Spleen (tissue), 11 donors: Measurements from ENCODE around the gene MLH3. TPM values are rescaled to one million over a fixed set of nuclear protein-coding genes. Genes with fewer than 3 reads are reported as not detected.

Experiments used
- DNase-seq: peaks from one replicate; pipeline ENCODE4 v3.0.0-alpha.2; 2020
- H3K27ac ChIP-seq, 8 donors: fragments of 200-600 bp; sonication (generic) in 7 of 8; 1 replicate in 4 of 8; 2 replicates in 4 of 8; pipeline versions ENCODE4 v1.5.0 to v1.8.0; 2016 to 2021; ENCODE audit warnings: inconsistent platforms in 4 of 8, mild to moderate bottlenecking in 4 of 8, moderate library complexity in 1 of 8
- H3K27me3 ChIP-seq, 7 donors: fragments of 200-600 bp; sonication (generic) in 6 of 7; replicated peaks in 1 of 7; 1 replicate in 4 of 7; 2 replicates in 3 of 7; pipeline versions ENCODE4 v1.5.0 to v1.8.0; 2016 to 2021; ENCODE audit warnings: inconsistent platforms in 3 of 7, mild to moderate bottlenecking in 1 of 7
- H3K36me3 ChIP-seq, 6 donors: fragments of 200-600 bp; sonication (generic) in 5 of 6; 1 replicate in 4 of 6; 2 replicates in 2 of 6; pipeline versions ENCODE4 v1.5.0 to v1.8.0; 2016 to 2021; ENCODE audit warnings: inconsistent platforms in 2 of 6
- H3K4me1 ChIP-seq, 6 donors: fragments of 200-600 bp; sonication (generic) in 5 of 6; 1 replicate in 3 of 6; 2 replicates in 3 of 6; pipeline versions ENCODE4 v1.5.0 to v1.8.0; 2016 to 2021; ENCODE audit warnings: inconsistent platforms in 3 of 6
- H3K4me3 ChIP-seq, 8 donors: fragments of 200-600 bp; sonication (generic) in 7 of 8; 1 replicate in 4 of 8; 2 replicates in 4 of 8; pipeline versions ENCODE4 v1.5.0 to v1.8.0; 2016 to 2021; ENCODE audit warnings: inconsistent platforms in 4 of 8, mild to moderate bottlenecking in 4 of 8, moderate library complexity in 2 of 8
- H3K9me3 ChIP-seq, 8 donors: fragments of 200-600 bp; sonication (generic) in 7 of 8; 1 replicate in 4 of 8; 2 replicates in 4 of 8; pipeline versions ENCODE4 v1.5.0 to v1.8.0; 2016 to 2021; ENCODE audit warnings: inconsistent platforms in 4 of 8
- POLR2A ChIP-seq, 3 donors: fragments of 450-650 bp; IDR thresholded peaks; one replicate each; pipeline ENCODE4 v1.5.1; 2017; ENCODE audit warnings: antibody characterized with exemption in 3 of 3, mild to moderate bottlenecking in 1 of 3
- POLR2AphosphoS5 ChIP-seq, 3 donors: sonication (generic); formaldehyde crosslinking; IDR thresholded peaks; one replicate each; pipeline ENCODE4 v1.5.1; 2017; ENCODE audit warnings: antibody characterized with exemption in 3 of 3
- WGBS, 5 donors: extraction: QIAGEN DNeasy Blood & Tissue Kit in 3 of 5; methylation state at CpG; one replicate each; pipeline versions ENCODE4 v1.1.5 to v1.1.7; 2013 to 2018; 5-methylcytosine and 5-hydroxymethylcytosine counted together
- intact Hi-C: fragments of 100-400 bp; cut with DNase I; formaldehyde crosslinking; loops from one replicate; pipeline ENCODE4 v1.15.0; 2023; ENCODE audit warnings: low total_unique reads
- polyA plus RNA-seq, 3 donors: library from polyadenylated mRNA; stranded (reverse); fragments of 200-250 nt; gene quantifications; one replicate each; pipeline ENCODE4 v1.2.1, GENCODE V29; 2013
- total RNA-seq, 7 donors: library from RNA; depleted of rRNA in 3 of 7; stranded (reverse); fragments of >200 nt in 3 of 7; fragmentation: NEBNext Ultra II Directional in 4 of 7; extraction: Animal tissue kit (Norgen Biotek cat#: 25700) in 4 of 7; gene quantifications; one replicate each; pipeline versions ENCODE4 v1.1.0 to v1.2.1, GENCODE V29; 2016 to 2021
- TF ChIP-seq, protein P1 (sequence below), 11 experiments: fragments of 200-600 bp in 7 of 11; fragments of 450-650 bp in 4 of 11; sonication (generic) in 4 of 11; IDR thresholded peaks in 8 of 11; conservative IDR thresholded peaks in 3 of 11; 1 replicate in 7 of 11; 2 replicates in 4 of 11; pipeline versions ENCODE4 v1.4.0 to v1.8.0; 2016 to 2021; ENCODE audit warnings: antibody characterized with exemption in 11 of 11, inconsistent platforms in 4 of 11, mild to moderate bottlenecking in 1 of 11
- donor health status: healthy with polysubstance abuse.
- donor health status: DM: no; HTN: no; CAD: no; lungs with moderate emphysema.
- donor health status: DM: no; HTN: no; CAD: no.
- donor health status: Bipolar disorder and iron deficiency.
- donor health status: healthy.
- donor health status: DM: no; HTN: no; CAD: no.
- donor health status: DM: yes; HTN: yes; CAD: no.

MLH3 gene
- total and polyA plus RNA-seq, 10 donors: 14.8 to 37.7 (median 28.6) TPM

DNA sequence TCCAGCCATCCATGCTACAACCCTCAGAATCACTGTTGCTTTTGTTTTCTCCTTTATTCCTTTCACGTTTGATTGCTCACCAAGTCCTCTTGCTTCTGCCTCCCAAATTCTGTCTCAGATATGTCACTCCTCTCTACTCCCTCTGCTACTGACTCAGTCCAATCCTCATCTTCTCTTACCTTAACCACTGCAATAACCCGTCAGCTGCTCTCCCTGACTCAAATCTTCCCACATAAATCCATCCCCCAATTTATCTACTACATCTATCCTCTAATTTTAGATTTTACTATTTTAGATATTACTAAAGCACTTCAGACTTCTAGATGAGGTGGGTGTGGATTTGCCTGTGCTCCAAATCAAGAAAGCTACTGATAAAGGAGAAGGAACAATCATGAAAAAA is 25.4 kb downstream of the MLH3 start:
- Histone ChIP-seq H3K27ac (peak overlapping the region in 1 of 8 donors; percentile 29), H3K4me1 (peaks cover 0 to 14% (median 0%) of the 10 kb centered on the region in 6 donors), H3K4me3 (no peak overlapping the region), H3K9me3 (no peaks in the 10 kb centered on the region), H3K36me3 (peaks cover 0 to 89% (median 34%) of the 10 kb centered on the region in 6 donors), H3K27me3 (no peaks in the 10 kb centered on the region)
- WGBS, 5 donors: 88 to 99% (median 94%) methylated on average over 2 of the region's 2 CpGs
- TF ChIP-seq, protein P1, sequence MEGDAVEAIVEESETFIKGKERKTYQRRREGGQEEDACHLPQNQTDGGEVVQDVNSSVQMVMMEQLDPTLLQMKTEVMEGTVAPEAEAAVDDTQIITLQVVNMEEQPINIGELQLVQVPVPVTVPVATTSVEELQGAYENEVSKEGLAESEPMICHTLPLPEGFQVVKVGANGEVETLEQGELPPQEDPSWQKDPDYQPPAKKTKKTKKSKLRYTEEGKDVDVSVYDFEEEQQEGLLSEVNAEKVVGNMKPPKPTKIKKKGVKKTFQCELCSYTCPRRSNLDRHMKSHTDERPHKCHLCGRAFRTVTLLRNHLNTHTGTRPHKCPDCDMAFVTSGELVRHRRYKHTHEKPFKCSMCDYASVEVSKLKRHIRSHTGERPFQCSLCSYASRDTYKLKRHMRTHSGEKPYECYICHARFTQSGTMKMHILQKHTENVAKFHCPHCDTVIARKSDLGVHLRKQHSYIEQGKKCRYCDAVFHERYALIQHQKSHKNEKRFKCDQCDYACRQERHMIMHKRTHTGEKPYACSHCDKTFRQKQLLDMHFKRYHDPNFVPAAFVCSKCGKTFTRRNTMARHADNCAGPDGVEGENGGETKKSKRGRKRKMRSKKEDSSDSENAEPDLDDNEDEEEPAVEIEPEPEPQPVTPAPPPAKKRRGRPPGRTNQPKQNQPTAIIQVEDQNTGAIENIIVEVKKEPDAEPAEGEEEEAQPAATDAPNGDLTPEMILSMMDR (IDR thresholded peaks at IDR 0.05 in 8 of 11, conservative IDR thresholded peaks at IDR 0.05 in 3 of 11): no peak
- TF ChIP-seq POLR2AphosphoS5 (IDR thresholded peaks at IDR 0.05): no peak
- no peak for TF ChIP-seq POLR2A (IDR thresholded peaks at IDR 0.05)
- intact Hi-C loops: no loop called here
- no peak for DNase-seq

DNA sequence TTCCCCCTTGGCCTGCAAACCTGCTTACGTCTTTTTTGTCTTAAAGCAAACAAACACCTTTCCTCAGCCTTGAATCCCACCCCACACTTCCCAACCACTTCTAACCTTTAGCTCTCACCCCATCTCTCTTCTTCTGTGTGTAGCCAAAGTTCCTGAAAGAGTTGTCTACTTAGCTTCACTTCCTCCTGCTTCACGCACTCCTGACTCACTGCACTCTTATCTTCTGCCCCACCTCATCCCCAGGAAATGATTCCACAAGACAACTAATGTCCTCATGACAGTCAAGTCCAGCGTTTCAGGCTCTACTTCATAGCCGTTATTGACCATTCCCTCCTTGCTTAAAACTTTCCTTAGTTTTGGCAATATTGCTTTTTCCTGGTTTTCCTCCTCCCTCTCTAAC is 26.2 kb downstream of the MLH3 start:
- Histone ChIP-seq H3K27ac (peak overlapping the region in 3 of 8 donors; percentile 28 to 40 (median 29)), H3K9me3 (no peaks in the 10 kb centered on the region), H3K4me1 (peaks cover 0 to 14% (median 0%) of the 10 kb centered on the region in 6 donors), H3K27me3 (no peaks in the 10 kb centered on the region), H3K4me3 (no peak overlapping the region), H3K36me3 (peaks cover 0 to 89% (median 34%) of the 10 kb centered on the region in 6 donors)
- WGBS, 5 donors: 37 to 64% (median 43%) methylated on average over 4 of the region's 4 CpGs
- no peak for DNase-seq
- TF ChIP-seq POLR2A (IDR thresholded peaks at IDR 0.05) (no peak), POLR2AphosphoS5 (IDR thresholded peaks at IDR 0.05) (peak in 1 of 3 donors; percentile 33)
- TF ChIP-seq, protein P1 (IDR thresholded peaks at IDR 0.05 in 8 of 11, conservative IDR thresholded peaks at IDR 0.05 in 3 of 11): no peak
- intact Hi-C loops: no loop called here

DNA sequence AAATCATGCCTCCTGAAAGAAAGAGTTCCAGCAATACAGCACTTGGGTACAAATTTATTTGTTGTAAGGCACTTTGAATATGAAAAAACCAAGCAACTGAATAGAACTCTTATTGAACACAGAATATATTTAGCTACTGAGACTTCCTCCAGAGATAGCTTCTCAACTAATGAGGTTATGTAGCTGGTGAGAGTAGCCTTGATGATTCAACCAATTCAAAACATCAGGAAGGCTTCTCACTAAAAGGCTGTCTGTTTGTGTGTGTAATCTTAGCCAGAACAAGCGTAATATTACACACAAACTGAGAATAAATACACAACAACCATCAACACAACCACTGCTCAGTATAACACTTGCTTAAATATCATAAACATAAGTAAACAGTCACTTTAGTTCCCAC is 28.2 kb downstream of the MLH3 start:
- no peak for TF ChIP-seq POLR2A (IDR thresholded peaks at IDR 0.05)
- TF ChIP-seq, protein P1 (IDR thresholded peaks at IDR 0.05 in 8 of 11, conservative IDR thresholded peaks at IDR 0.05 in 3 of 11): no peak

DNA sequence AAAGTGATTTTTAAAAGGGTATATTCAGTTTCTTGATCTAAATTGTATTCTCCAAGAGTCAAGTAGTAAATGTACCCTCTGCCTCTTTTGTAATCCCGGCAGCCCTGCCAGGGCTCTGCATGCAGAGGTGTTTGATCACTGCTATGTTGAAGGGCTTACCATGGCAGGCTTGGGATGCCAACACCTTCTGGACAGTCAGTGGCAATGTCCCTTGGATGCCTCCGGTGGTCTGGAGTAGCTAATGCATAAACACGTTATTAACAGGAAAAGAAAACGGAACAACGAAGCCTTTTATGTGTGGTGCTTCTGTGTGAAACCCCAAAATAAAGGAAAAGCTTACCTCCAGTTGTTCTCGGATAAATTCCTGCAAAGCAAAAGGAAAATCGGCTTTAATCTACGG is 28.6 kb downstream of the MLH3 start:
- 80 to 90% (median 82%) methylated on average over 8 of the region's 8 CpGs for WGBS, 5 donors
- DNase-seq: no peak
- Histone ChIP-seq H3K27ac (peak overlapping the region in 1 of 8 donors; percentile 0), H3K4me3 (no peak overlapping the region), H3K4me1 (peaks cover 0 to 14% (median 0%) of the 10 kb centered on the region in 6 donors), H3K27me3 (no peaks in the 10 kb centered on the region), H3K36me3 (peaks cover 0 to 91% (median 44%) of the 10 kb centered on the region in 6 donors), H3K9me3 (no peaks in the 10 kb centered on the region)
- TF ChIP-seq POLR2AphosphoS5 (IDR thresholded peaks at IDR 0.05) (no peak), POLR2A (IDR thresholded peaks at IDR 0.05) (no peak)
- TF ChIP-seq, protein P1 (IDR thresholded peaks at IDR 0.05 in 8 of 11, conservative IDR thresholded peaks at IDR 0.05 in 3 of 11): peak in 1 of 11 experiments; percentile 7
- intact Hi-C loops: no loop called here

More for the DNA sequence above, 28.2 kb downstream of the MLH3 start:
- WGBS, 5 donors: 80 to 94% (median 88%) methylated on average over 1 of the region's 1 CpG
- no peak for DNase-seq
- intact Hi-C loops: no loop called here
- H3K36me3 ChIP-seq: peaks cover 0 to 89% (median 39%) of the 10 kb centered on the region in 6 donors
- H3K4me1 ChIP-seq: peaks cover 0 to 14% (median 0%) of the 10 kb centered on the region in 6 donors
- no peaks in the 10 kb centered on the region for H3K27me3 ChIP-seq
- no peak overlapping the region for H3K4me3 ChIP-seq
- H3K27ac ChIP-seq: no peak overlapping the region
- H3K9me3 ChIP-seq: no peaks in the 10 kb centered on the region
